VCaP (cell line): ENCODE results near the gene FNBP1L.

Source experiments
- H3K27ac ChIP-seq: fragments of 450-650 bp; 2 replicates; pipeline ENCODE4 v1.5.1; 2017
- TF ChIP-seq, protein P1 (sequence below): fragments of 450-650 bp; conservative IDR thresholded peaks from 2 replicates; pipeline ENCODE4 v1.5.1; 2017; ENCODE audit warnings: mild to moderate bottlenecking, moderate library complexity

FNBP1L gene

DNA sequence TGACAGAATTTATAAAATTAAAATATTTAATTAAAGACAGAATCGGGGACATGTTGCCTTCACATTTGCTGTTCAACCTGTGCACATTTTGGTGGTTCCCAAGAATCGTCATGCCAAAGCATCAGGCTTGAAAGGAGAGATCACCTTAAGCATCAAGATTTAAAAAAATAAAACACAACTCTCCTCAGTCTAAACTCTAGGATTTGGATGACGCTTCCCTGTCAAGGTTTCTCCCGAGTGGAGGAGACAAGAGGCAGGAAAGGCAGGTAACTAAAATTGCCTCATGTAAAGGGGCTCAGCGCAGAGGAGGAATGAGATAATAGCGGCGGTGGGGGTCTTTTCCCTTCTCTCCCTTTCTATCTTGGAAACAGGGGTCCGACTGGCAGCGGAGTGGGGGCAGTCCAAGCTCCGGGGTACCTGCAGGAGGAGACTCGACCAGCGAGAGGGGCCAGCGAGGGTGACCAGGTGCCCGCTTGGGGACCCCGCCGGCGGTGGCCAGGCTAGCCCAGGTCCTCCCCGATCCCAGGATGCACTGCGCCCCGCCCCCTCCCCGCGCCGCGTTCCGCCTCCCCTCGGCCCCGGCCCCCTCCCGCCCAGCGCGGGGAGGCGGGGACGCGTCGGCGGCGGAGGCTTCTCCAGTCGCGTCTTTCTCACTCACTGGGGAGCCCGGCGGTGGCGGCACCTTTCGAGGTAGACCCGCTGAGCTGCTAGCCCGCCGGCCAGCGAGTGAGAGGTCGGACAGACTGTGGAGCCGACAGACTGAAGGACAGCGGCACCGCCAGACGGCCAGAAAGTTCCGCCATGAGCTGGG is at the start of gene FNBP1L:
TSS of gene FNBP1L (plus strand) at position 638 of the 811 bp plus-strand sequence. CDS start at position 802, 164 bp downstream.
- H3K27ac ChIP-seq = peak within 1 kb of the TSS; percentile 98
- TF ChIP-seq, protein P1, sequence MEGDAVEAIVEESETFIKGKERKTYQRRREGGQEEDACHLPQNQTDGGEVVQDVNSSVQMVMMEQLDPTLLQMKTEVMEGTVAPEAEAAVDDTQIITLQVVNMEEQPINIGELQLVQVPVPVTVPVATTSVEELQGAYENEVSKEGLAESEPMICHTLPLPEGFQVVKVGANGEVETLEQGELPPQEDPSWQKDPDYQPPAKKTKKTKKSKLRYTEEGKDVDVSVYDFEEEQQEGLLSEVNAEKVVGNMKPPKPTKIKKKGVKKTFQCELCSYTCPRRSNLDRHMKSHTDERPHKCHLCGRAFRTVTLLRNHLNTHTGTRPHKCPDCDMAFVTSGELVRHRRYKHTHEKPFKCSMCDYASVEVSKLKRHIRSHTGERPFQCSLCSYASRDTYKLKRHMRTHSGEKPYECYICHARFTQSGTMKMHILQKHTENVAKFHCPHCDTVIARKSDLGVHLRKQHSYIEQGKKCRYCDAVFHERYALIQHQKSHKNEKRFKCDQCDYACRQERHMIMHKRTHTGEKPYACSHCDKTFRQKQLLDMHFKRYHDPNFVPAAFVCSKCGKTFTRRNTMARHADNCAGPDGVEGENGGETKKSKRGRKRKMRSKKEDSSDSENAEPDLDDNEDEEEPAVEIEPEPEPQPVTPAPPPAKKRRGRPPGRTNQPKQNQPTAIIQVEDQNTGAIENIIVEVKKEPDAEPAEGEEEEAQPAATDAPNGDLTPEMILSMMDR = no peak

DNA sequence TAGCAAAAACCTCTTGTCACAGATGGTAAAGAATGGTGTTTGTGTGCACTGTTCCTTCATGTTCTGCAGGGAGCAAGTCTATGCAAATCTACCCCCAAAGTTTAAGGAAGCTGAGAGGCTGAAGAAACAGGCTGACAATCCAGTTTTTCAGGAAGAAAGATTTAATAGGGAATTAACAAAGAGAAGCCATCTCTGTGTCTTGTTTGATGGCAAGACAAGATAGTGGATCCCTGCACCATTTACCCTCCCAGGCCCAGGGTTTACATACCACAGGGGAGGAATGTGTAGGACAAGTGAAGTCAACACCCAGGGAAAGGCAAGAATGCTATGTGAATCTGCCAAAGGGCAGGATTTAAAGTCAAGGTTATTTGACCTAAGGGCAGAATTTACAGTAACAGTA is 48.1 kb upstream of the FNBP1L start:
- TF ChIP-seq, protein P1 = no peak
- H3K27ac ChIP-seq = peak overlapping the region; percentile 84

DNA sequence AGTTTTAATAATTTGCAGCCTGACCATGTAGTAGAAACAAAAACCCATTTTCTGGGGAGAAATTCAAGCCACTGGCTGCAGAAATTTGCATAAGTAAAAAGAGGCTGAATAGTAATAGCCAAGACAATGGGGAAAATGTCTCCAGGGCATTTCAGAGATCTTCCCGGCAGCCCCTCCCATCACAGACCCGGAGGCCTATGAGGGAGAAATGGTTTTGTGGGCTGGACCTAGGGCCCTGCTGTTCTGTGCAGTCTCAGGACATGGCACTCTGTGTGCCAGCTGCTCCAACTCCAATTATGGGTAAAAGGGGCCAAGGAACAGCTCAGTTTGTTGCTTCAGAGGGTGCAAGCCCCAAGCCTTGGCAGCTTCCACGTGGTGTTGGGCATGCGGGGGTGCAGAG is 39.7 kb upstream of the FNBP1L start:
- TF ChIP-seq, protein P1 = no peak
- no peak overlapping the region for H3K27ac ChIP-seq

DNA sequence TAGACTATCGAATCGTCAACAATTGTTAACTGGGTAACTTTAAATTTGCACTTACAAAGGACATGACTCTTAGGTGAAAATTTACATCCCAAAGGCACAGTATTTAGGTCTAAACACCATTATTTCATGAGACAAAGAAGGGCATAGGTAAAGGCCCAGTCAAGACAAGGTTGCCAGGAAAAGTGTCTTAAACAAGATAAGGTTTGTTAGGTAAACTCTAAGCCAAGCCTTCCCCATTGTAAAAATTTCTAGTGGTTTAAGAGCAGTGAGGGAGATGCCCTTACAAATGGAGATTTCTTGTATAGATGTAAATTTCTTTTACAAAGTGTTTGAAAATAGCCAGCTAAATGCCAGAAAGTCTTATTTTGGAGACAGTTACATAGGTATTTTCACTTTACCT is 36.9 kb upstream of the FNBP1L start:
- H3K27ac ChIP-seq = peak overlapping the region; percentile 36; the same call in 1 of the 2 replicates
- TF ChIP-seq, protein P1 = no peak

DNA sequence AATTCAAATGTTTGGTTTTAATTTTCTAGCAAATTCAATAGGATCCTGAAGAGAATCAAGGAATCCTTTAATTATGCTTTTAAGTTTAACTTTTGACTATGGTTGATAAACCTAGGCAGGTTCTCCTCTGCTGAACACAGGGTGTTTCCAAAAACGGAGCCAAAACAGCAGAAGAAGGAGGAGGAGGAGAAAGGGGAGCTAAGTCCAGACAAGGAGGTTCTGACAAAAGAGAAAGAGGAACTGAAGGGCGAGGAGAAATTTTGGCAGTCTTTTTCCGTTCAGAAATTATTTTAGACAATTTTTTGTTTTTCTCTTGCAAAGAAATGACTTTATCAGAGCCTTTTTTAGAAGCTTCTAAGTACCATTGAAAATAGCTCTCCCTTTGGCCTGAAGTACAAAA is 33.2 kb upstream of the FNBP1L start:
- TF ChIP-seq, protein P1 = no peak

DNA sequence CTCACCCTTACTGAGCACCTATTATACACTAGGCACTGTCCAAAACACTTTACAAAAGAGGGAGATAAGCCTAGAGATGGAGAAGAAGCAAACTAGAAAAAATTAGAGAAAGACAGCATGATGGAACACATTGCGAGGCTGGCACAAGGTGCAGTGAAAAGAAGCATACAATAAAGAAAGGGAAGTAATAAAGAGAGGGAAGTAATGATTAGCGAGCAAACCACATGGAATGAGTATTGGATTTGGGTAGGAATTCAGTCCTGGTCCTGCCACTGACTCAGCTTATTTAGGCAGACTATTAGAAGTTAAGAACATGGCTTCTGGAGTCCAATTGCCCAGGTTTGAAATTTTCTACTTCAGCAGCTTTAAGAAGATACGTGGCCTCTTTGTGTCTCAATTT is 32.6 kb upstream of the FNBP1L start:
- no peak overlapping the region for H3K27ac ChIP-seq

More for the DNA sequence above, 33.2 kb upstream of the FNBP1L start:
- no peak overlapping the region for H3K27ac ChIP-seq

DNA sequence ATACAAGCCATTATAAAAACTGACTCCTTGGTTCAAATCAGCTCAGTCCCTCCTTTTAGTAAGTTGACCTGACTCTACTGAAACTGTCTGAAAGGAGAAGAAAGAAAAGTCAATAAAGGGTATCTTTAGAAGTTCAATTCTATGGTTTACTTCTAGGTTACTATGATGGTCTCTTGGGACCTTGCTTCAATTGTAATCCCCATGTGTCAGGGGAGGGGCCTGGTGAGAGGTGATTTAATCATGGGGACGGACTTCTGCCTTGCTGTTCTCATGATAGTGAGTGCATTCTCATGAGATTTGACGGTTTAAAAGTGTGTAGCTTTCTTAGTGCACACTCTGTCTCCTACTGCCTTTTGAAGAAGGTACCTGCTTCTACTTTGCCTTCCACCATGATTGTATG is 31.7 kb upstream of the FNBP1L start:
- TF ChIP-seq, protein P1 = no peak

More for the DNA sequence above, 32.6 kb upstream of the FNBP1L start:
- TF ChIP-seq, protein P1 = no peak

More for the DNA sequence above, 31.7 kb upstream of the FNBP1L start:
- H3K27ac ChIP-seq = no peak overlapping the region
